Measurements from ENCODE around the gene OR10H5.
"Not testable (repeated sequence)": the region's sequence is repeated elsewhere in the genome, so short reads cannot be mapped to it uniquely, and the experiment has no call there.

The OR10H5 gene

GRCh38 chr19:15820646-15821045, 33.2 kb downstream of the OR10H5 start:
- ATAC-seq (replicated peaks; ENCODE audit: extremely low read depth, poor library complexity, severe bottlenecking) (peak; percentile 60), DNase-seq (ENCODE audit: low spot score in 2 of 2) (peak in 1 of 2 donors; percentile 14)
- Mint-ChIP-seq H3K4me1 (no peaks in the 10 kb centered on the region), H3K27me3 (no peaks in the 10 kb centered on the region), H3K27ac (ENCODE audit: low read depth) (no peak overlapping the region), H3K4me3 (no peak overlapping the region), H3K9me3 (no peaks in the 10 kb centered on the region), H3K36me3 (ENCODE audit: insufficient read depth) (no peaks in the 10 kb centered on the region)

GRCh38 chr19:15825753-15826152, 38.3 kb downstream of the OR10H5 start:
- no peaks in the 10 kb centered on the region for H3K27me3 Mint-ChIP-seq
- H3K36me3 Mint-ChIP-seq (ENCODE audit: insufficient read depth): peaks cover 2% of the 10 kb centered on the region
- ATAC-seq (replicated peaks; ENCODE audit: extremely low read depth, poor library complexity, severe bottlenecking): no peak
- H3K27ac Mint-ChIP-seq (ENCODE audit: low read depth): no peak overlapping the region
- H3K4me3 Mint-ChIP-seq: no peak overlapping the region
- no peaks in the 10 kb centered on the region for H3K9me3 Mint-ChIP-seq
- DNase-seq (ENCODE audit: low spot score in 2 of 2): no peak
- peaks cover 11% of the 10 kb centered on the region for H3K4me1 Mint-ChIP-seq

DNA sequence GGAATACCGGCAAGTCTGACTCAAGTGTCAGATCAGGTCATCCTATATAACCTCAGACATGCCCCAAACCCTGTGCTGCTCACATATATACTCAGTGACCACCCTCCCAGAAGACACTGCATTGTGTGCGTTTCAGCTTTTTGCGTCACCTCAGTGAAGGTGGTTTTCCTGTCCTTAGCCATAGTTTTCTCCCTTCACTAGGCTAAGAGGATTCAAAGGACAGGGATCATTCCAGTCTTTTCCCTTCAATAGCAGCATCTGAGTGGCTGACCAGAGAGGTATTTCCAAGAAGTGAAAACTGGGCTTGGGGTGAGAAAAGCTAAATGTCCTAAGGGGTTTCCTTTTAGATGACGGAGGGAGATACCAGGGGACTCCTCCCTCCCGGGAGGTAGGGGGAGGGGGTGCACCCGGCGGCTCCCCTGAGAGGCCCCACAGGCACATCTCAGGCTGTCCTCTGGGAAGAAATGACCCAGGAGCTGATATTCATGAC, 40.7 kb downstream of the OR10H5 start:
- no peak for ATAC-seq (replicated peaks; ENCODE audit: extremely low read depth, poor library complexity, severe bottlenecking)

DNA sequence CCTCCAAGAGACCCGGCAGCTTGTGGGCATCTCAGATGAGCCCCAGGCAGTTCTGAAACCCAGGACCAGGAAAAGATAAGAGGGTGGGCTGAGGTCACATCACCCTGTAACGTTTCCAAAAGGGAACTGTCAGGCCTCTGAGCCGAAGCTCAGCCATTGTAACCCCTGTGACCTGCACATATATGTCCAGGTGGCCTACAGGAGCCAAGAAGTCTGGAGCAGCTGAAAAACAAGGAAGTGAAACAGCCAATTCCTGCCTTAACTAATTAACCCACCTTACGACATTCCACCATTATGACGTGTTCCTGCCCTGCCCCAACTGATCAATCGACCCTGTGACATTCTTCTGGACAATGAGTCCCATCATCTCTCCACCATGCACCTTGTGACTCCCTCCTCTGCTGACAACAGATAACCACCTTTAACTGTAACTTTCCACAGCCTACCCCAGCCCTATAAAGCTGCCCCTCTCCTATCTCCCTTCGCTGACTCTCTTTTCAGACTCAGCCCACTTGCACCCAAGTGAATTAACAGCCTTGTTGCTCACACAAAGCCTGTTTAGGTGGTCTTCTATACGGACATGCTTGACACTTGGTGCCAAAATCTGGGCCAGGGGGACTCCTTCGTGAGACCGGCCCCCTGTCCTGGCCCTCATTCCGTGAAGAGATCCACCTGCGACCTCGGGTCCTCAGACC, 41.3 kb downstream of the OR10H5 start:
- not testable (repeated sequence) for H3K27me3 Mint-ChIP-seq; H3K27ac Mint-ChIP-seq (ENCODE audit: low read depth); ATAC-seq (replicated peaks; ENCODE audit: extremely low read depth, poor library complexity, severe bottlenecking); H3K36me3 Mint-ChIP-seq (ENCODE audit: insufficient read depth); DNase-seq (ENCODE audit: low spot score in 2 of 2); H3K4me3 Mint-ChIP-seq; H3K9me3 Mint-ChIP-seq
- peaks cover 11% of the 10 kb centered on the region for H3K4me1 Mint-ChIP-seq

More for the DNA sequence above, 40.7 kb downstream of the OR10H5 start:
- no peak for DNase-seq (ENCODE audit: low spot score in 2 of 2)
- peaks cover 2% of the 10 kb centered on the region for H3K36me3 Mint-ChIP-seq (ENCODE audit: insufficient read depth)
- no peaks in the 10 kb centered on the region for H3K9me3 Mint-ChIP-seq
- no peak overlapping the region for H3K27ac Mint-ChIP-seq (ENCODE audit: low read depth)
- H3K27me3 Mint-ChIP-seq: no peaks in the 10 kb centered on the region
- H3K4me1 Mint-ChIP-seq: peaks cover 11% of the 10 kb centered on the region
- H3K4me3 Mint-ChIP-seq: no peak overlapping the region

DNA sequence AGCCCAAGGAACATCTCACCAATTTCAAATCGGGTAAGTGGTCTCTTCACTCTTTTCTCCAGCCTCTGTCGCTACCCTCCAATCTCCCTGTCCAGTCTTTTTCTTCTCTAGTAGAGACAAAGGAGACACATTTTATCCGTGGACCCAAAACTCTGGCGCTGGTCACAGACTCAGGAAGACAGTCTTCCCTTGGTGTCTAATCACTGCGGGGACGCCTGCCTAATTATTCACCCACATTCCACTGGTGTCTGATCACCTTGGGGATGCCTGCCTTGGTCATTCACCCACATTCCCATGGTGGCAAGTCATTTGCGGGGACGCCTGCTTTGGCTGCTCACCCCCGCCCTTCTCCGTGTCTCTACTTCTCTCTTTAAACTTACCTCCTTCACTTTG, 41.8 kb downstream of the OR10H5 start:
- H3K4me3 Mint-ChIP-seq: no peak overlapping the region
- no peaks in the 10 kb centered on the region for H3K27me3 Mint-ChIP-seq
- H3K4me1 Mint-ChIP-seq: peaks cover 11% of the 10 kb centered on the region
- H3K27ac Mint-ChIP-seq (ENCODE audit: low read depth): no peak overlapping the region
- no peaks in the 10 kb centered on the region for H3K9me3 Mint-ChIP-seq
- ATAC-seq (replicated peaks; ENCODE audit: extremely low read depth, poor library complexity, severe bottlenecking): no peak
- no peak for DNase-seq (ENCODE audit: low spot score in 2 of 2)
- peaks cover 2% of the 10 kb centered on the region for H3K36me3 Mint-ChIP-seq (ENCODE audit: insufficient read depth)

DNA sequence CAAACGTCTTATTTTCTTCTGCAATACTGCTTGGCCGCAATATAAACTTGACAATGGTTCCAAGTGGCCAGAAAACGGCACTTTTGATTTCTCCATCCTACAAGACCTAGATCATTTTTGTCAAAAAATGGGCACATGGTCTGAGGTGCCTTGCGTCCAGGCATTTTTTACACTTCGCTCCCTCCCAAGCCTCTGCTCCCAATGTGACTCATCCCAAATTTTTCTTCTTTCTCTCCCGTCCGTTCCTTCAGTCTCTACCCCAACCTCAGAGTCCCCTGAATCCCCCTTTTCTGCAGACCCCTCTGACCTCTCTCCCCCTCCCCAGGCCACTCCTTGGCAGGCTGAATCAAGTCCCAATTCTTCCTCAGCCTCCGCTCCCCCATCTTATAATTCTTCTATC, 42.3 kb downstream of the OR10H5 start:
- Mint-ChIP-seq H3K4me3 (no peak overlapping the region), H3K4me1 (peaks cover 11% of the 10 kb centered on the region), H3K27me3 (no peaks in the 10 kb centered on the region), H3K36me3 (ENCODE audit: insufficient read depth) (peaks cover 2% of the 10 kb centered on the region), H3K9me3 (no peaks in the 10 kb centered on the region), H3K27ac (ENCODE audit: low read depth) (no peak overlapping the region)
- ATAC-seq (replicated peaks; ENCODE audit: extremely low read depth, poor library complexity, severe bottlenecking) (no peak), DNase-seq (ENCODE audit: low spot score in 2 of 2) (no peak)

- no peak for ATAC-seq (replicated peaks; ENCODE audit: extremely low read depth, poor library complexity, severe bottlenecking)
These were observed 44.2 kb downstream of the OR10H5 start for GRCh38 chr19:15831626-15832025.

DNA sequence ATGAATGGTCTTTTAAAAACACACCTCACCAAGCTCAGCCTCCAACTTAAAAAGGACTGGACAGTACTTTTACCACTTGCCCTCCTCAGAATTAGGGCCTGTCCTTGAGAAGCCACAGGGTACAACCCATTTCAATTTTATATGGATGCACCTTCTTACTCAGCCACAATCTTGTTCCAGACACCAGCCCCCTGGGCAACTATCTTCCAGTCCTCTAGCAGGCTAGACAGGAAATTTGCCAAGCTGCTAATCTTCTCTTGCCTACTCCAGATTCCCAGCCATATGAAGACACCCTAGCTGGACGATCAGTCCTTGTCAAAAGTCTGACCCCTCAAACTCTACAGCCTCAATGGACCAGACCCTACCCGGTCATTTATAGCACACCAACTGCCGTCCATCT, 46.8 kb downstream of the OR10H5 start:
- not testable (repeated sequence) for H3K9me3 Mint-ChIP-seq; H3K36me3 Mint-ChIP-seq (ENCODE audit: insufficient read depth); H3K4me3 Mint-ChIP-seq; ATAC-seq (replicated peaks; ENCODE audit: extremely low read depth, poor library complexity, severe bottlenecking); DNase-seq (ENCODE audit: low spot score in 2 of 2); H3K27me3 Mint-ChIP-seq; H3K27ac Mint-ChIP-seq (ENCODE audit: low read depth)
- H3K4me1 Mint-ChIP-seq: peaks cover 29% of the 10 kb centered on the region

More at GRCh38 chr19:15831626-15832025, 44.2 kb downstream of the OR10H5 start:
- peaks cover 6% of the 10 kb centered on the region for H3K36me3 Mint-ChIP-seq (ENCODE audit: insufficient read depth)
- DNase-seq (ENCODE audit: low spot score in 2 of 2): no peak
- no peaks in the 10 kb centered on the region for H3K9me3 Mint-ChIP-seq
- peaks cover 20% of the 10 kb centered on the region for H3K4me1 Mint-ChIP-seq
- H3K4me3 Mint-ChIP-seq: no peak overlapping the region
- H3K27me3 Mint-ChIP-seq: no peaks in the 10 kb centered on the region
- no peak overlapping the region for H3K27ac Mint-ChIP-seq (ENCODE audit: low read depth)

DNA sequence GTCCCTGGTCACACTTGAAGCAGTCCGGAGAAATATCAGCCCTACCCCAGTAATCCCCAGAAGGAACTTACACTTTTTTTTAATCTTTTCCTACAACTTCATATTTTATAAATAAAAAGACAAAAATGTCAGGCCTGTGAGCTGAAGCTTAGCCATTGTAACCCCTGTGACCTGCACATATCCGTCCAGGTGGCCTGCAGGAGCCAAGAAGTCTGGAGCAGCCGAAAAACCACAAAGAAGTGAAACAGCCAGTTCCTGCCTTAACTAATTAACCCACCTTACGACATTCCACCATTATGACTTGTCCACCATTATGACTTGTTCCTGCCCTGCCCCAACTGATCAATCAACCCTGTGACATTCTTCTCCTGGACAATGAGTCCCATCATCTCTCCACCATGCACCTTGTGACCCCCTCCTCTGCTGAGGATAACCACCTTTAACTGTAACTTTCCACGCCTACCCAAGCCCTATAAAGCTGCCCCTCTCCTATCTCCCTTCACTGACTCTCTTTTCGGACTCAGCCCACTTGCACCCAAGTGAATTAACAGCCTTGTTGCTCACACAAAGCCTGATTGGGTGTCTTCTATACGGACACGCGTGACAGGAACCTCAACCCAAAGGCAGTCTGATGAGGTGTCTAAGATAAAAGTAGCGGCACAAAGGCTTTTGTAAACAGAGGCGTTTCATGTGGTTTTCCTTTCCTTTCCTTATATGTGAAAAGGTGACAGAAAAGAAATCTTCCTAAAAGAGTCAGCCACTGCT, 48.3 kb downstream of the OR10H5 start:
- ATAC-seq (replicated peaks; ENCODE audit: extremely low read depth, poor library complexity, severe bottlenecking) (peak; percentile 64), DNase-seq (ENCODE audit: low spot score in 2 of 2) (peak in 1 of 2 donors; percentile 62)
- H3K4me3 Mint-ChIP-seq: peak overlapping the region; percentile 85
- not testable (repeated sequence) for H3K36me3 Mint-ChIP-seq (ENCODE audit: insufficient read depth); H3K27me3 Mint-ChIP-seq; H3K9me3 Mint-ChIP-seq
- H3K4me1 Mint-ChIP-seq: peaks cover 18% of the 10 kb centered on the region
- H3K27ac Mint-ChIP-seq (ENCODE audit: low read depth): peak overlapping the region; percentile 89

GRCh38 chr19:15836330-15837220, 49.1 kb downstream of the OR10H5 start:
- Mint-ChIP-seq H3K4me1 (peaks cover 18% of the 10 kb centered on the region), H3K4me3 (peak overlapping the region; percentile 85), H3K9me3 (no peaks in the 10 kb centered on the region), H3K27ac (ENCODE audit: low read depth) (peak overlapping the region; percentile 89), H3K27me3 (no peaks in the 10 kb centered on the region), H3K36me3 (ENCODE audit: insufficient read depth) (peaks cover 8% of the 10 kb centered on the region)
- peak; percentile 86 to 94 for DNase-seq (ENCODE audit: low spot score in 2 of 2)
- peak; percentile 89 for ATAC-seq (replicated peaks; ENCODE audit: extremely low read depth, poor library complexity, severe bottlenecking)

DNA sequence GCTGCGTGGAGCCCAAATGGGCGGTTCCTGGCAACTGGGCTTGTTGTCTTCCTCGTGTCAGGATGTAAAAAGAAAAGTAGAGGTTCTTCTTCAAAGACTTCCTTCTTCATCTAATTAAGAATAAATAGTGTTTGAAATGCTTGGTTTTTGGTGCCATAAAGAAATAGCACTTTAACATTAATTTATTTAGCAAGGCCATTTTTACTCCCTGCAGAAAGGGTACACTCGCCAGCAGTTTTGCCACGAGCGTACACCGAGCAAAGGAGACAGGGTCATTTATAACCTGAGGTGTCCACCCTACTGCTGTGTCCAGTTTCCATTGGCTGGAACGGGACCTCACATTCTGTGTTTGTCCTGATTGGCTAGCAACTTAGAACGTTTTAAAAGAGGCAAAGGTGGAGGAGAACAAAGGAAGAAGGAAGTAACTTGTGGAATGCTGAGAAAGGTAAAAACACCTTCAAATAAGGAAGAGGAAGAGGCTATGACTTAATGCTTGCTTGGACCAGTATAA, 49.8 kb downstream of the OR10H5 start:
- H3K36me3 Mint-ChIP-seq (ENCODE audit: insufficient read depth): peaks cover 8% of the 10 kb centered on the region
- ATAC-seq (replicated peaks; ENCODE audit: extremely low read depth, poor library complexity, severe bottlenecking) (no peak), DNase-seq (ENCODE audit: low spot score in 2 of 2) (no peak)
- H3K4me3 Mint-ChIP-seq: peak overlapping the region; percentile 85
- H3K4me1 Mint-ChIP-seq: peaks cover 21% of the 10 kb centered on the region
- peak overlapping the region; percentile 89 for H3K27ac Mint-ChIP-seq (ENCODE audit: low read depth)
- no peaks in the 10 kb centered on the region for H3K27me3 Mint-ChIP-seq
- no peaks in the 10 kb centered on the region for H3K9me3 Mint-ChIP-seq

DNA sequence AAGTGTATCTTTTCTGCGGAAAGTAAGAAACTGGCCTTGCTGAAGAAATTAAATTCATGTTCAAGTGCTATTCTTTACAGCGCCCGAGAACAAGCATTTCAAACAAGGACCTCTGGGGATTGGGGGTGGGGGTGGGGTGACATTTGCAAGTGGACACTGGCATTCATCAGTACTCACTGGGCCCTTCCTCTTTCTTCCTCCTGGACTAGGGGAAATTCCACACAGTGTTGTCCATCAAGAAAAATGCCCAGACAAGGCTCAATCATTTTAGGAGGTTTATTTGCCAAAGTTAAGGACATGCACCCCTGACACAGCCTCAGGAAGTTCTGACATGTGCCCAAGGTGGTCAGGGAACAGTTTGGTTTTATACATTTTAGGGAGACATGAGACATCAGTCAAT, 50.9 kb downstream of the OR10H5 start:
- Mint-ChIP-seq H3K36me3 (ENCODE audit: insufficient read depth) (peaks cover 8% of the 10 kb centered on the region), H3K27me3 (no peaks in the 10 kb centered on the region), H3K4me3 (no peak overlapping the region), H3K9me3 (no peaks in the 10 kb centered on the region), H3K4me1 (peaks cover 29% of the 10 kb centered on the region), H3K27ac (ENCODE audit: low read depth) (no peak overlapping the region)
- no peak for ATAC-seq (replicated peaks; ENCODE audit: extremely low read depth, poor library complexity, severe bottlenecking)
- DNase-seq (ENCODE audit: low spot score in 2 of 2): no peak
